Panc1 (cell line): ENCODE results near the gene KAZN. TPM values are rescaled to one million over a fixed set of nuclear protein-coding genes. Genes with fewer than 3 reads are reported as not detected.

ENCODE experiments used
- ATAC-seq: fragments of 200-7000 bp; cut with Tn5 transposase; 2 replicates; pipeline ENCODE4 v1.9.1; 2020; ENCODE audit warnings: mild to moderate bottlenecking, moderate library complexity
- BruUV-seq: library from RNA; stranded (reverse); fragments of 400-500 nt; replicated peaks from 2 replicates; lab custom pipeline; 2021; lab: Mats Ljungman, UMichigan
- CTCF ChIA-PET: fragments of 300-600 bp; sonication (Branson Sonifier 250); formaldehyde crosslinking; loops from one replicate; lab custom pipeline; 2022; ENCODE audit warnings: antibody characterized with exemption; lab: Charles Lee
- POLR2A ChIA-PET: fragments of 300-600 bp; sonication (Branson Sonifier 250); formaldehyde crosslinking; loops from one replicate; lab custom pipeline; 2022; ENCODE audit warnings: antibody characterized with exemption; lab: Charles Lee
- DNase-seq: peaks from one replicate; pipeline ENCODE4 v3.0.0-alpha.2; 2010; ENCODE audit warnings: low read depth, low spot score
- H3K27ac ChIP-seq: 2 replicates; pipeline ENCODE4 v1.5.1; 2011; ENCODE audit warnings: mild to moderate bottlenecking, low read length, inconsistent platforms
- H3K27me3 ChIP-seq: fragments of 200-500 bp; sonication (Bioruptor generic); 2 replicates; pipeline ENCODE4 v1.6.0; 2014; ENCODE audit warnings: low read length, inconsistent platforms; ENCODE audit not compliant: control insufficient read depth, insufficient read depth
- H3K36me3 ChIP-seq: fragments of 200-500 bp; sonication (Bioruptor generic); 2 replicates; pipeline ENCODE4 v1.5.1; 2014; ENCODE audit warnings: inconsistent platforms, mild to moderate bottlenecking, low read length, moderate library complexity; ENCODE audit not compliant: control insufficient read depth, insufficient read depth
- H3K4me1 ChIP-seq: 2 replicates; pipeline ENCODE4 v1.5.1; 2011; ENCODE audit warnings: inconsistent platforms, mild to moderate bottlenecking, low read length, moderate library complexity; ENCODE audit not compliant: control insufficient read depth, insufficient read depth
- H3K4me3 ChIP-seq, 2 experiments: 2 replicates each; pipeline ENCODE4 v1.5.1; 2011 to 2012; ENCODE audit warnings: low read depth in 2 of 2, low read length in 2 of 2, mild to moderate bottlenecking in 2 of 2, inconsistent platforms in 1 of 2, moderate library complexity in 1 of 2
- H3K9me3 ChIP-seq: fragments of 200-500 bp; sonication (Bioruptor generic); 2 replicates; pipeline ENCODE4 v1.5.1; 2014; ENCODE audit warnings: low read depth, mild to moderate bottlenecking, inconsistent platforms, low read length, moderate library complexity; ENCODE audit not compliant: control insufficient read depth, insufficient read depth
- POLR2AphosphoS5 ChIP-seq: IDR thresholded peaks from 2 replicates; pipeline ENCODE4 v1.6.1; 2012; ENCODE audit warnings: mild to moderate bottlenecking, low read depth, low read length, moderate library complexity
- SIN3A ChIP-seq: IDR thresholded peaks from 2 replicates; pipeline ENCODE4 v1.6.1; 2012; ENCODE audit warnings: low read depth, mild to moderate bottlenecking, low read length, moderate library complexity, borderline replicate concordance; ENCODE audit not compliant: insufficient read depth
- TCF7L2 ChIP-seq: IDR thresholded peaks from 2 replicates; pipeline ENCODE4 v1.6.1; 2011; ENCODE audit warnings: mild to moderate bottlenecking, low read depth, low read length, inconsistent platforms
- in situ Hi-C: cut with HindIII; loops from 2 replicates; pipeline ENCODE4 v1.10.0; 2016; ENCODE audit warnings: low sequenced_read_pairs, low pct_unique_long_range_greater_than_20kb
- intact Hi-C: fragments of 100-400 bp; cut with micrococcal nuclease; formaldehyde crosslinking; loops from one replicate; pipeline ENCODE4 v1.10.0; 2022; ENCODE audit not compliant: unreplicated experiment
- total RNA-seq: library from RNA; stranded (reverse); gene quantifications from one replicate; pipeline ENCODE4 v1.2.1, GENCODE V29; 2021; ENCODE audit not compliant: unreplicated experiment
- TF ChIP-seq, protein P1 (sequence below): fragments of 450-650 bp; IDR thresholded peaks from 2 replicates; pipeline ENCODE4 v1.5.1; 2017; ENCODE audit warnings: mild to moderate bottlenecking
- TF ChIP-seq, protein P2 (sequence below), 2 experiments: IDR thresholded peaks; 2 replicates each; pipeline ENCODE4 v1.6.1; 2011 to 2012; ENCODE audit warnings: low read depth in 2 of 2, control low read depth in 1 of 2, low read length in 1 of 2, mild to moderate bottlenecking in 1 of 2, moderate library complexity in 1 of 2; ENCODE audit not compliant: insufficient read depth in 1 of 2

KAZN gene
- total RNA-seq, 1 experiment from 2014 or later, result 6.6 TPM

DNA sequence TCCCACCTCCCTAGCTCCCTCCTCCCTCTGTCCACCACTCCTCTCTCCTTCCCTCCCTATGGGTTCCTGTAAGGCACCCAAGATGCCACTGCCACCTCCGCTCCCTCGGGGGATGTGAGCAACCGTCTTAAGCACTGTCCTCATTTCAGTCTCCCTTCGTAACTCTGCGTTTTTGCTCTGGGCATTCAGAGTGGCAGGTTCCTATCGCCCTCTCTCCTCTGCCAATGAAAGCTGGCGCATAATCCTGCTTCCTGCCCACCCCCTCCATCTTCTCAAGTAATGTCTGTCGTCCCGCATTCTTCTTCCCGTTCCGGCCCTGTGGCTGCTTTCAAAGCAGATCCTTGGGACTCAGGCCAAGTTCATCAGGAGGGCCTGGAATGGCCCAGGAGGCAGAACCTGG lies 301.2 kb downstream of the KAZN start:
- ChIA-PET CTCF (no interaction called here), POLR2A (no interaction called here)
- in situ Hi-C loops (no loop called here), intact Hi-C loops (no loop called here)
- BruUV-seq, result no TSS peak
- DNase-seq (no peak), ATAC-seq (no peak)
- Histone ChIP-seq H3K4me3 (no peak overlapping the region), H3K27ac (no peak overlapping the region), H3K27me3 (no peaks in the 10 kb centered on the region), H3K4me1 (no peaks in the 10 kb centered on the region), H3K36me3 (no peaks in the 10 kb centered on the region), H3K9me3 (no peaks in the 10 kb centered on the region)
- TF ChIP-seq SIN3A, result no peak
- TF ChIP-seq POLR2AphosphoS5, result no peak
- TF ChIP-seq, protein P1, sequence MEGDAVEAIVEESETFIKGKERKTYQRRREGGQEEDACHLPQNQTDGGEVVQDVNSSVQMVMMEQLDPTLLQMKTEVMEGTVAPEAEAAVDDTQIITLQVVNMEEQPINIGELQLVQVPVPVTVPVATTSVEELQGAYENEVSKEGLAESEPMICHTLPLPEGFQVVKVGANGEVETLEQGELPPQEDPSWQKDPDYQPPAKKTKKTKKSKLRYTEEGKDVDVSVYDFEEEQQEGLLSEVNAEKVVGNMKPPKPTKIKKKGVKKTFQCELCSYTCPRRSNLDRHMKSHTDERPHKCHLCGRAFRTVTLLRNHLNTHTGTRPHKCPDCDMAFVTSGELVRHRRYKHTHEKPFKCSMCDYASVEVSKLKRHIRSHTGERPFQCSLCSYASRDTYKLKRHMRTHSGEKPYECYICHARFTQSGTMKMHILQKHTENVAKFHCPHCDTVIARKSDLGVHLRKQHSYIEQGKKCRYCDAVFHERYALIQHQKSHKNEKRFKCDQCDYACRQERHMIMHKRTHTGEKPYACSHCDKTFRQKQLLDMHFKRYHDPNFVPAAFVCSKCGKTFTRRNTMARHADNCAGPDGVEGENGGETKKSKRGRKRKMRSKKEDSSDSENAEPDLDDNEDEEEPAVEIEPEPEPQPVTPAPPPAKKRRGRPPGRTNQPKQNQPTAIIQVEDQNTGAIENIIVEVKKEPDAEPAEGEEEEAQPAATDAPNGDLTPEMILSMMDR, result no peak

DNA sequence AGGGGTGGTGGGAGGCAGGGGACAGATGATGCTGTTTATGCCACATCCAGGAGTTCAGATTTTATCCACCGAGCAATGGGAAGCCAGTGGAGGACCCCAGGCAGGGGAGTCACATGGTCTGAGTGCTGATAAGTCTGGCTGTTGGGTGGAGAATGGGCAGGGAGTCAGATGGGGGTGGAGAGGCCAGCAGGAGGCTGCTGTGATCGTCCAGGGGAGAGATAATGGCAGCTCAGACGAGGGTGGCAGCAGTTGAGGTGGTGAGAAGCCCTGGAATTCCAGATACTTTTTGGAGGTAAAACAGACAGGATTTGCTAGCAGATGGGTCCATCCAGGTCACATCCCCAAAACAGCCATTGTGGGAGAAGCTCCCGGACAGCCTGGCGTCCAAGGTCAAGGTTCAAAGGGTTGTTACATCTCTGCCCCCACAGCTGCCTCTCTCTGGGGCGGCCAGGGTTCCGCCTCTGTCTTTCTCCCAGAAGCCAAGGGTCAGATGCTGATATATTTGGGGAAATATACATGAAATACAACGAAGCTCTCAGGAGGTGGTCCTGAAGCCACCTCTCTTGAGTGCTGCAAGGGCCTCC lies 303.0 kb downstream of the KAZN start:
- in situ Hi-C loops, result no loop called here
- DNase-seq, result no peak
- 0 out of 2 replicates have a peak, but pooled peaks have one; percentile 49 for ATAC-seq
- TF ChIP-seq TCF7L2 (no peak), POLR2AphosphoS5 (no peak), SIN3A (no peak)
- TF ChIP-seq, protein P1, result no peak
- TF ChIP-seq, protein P2, sequence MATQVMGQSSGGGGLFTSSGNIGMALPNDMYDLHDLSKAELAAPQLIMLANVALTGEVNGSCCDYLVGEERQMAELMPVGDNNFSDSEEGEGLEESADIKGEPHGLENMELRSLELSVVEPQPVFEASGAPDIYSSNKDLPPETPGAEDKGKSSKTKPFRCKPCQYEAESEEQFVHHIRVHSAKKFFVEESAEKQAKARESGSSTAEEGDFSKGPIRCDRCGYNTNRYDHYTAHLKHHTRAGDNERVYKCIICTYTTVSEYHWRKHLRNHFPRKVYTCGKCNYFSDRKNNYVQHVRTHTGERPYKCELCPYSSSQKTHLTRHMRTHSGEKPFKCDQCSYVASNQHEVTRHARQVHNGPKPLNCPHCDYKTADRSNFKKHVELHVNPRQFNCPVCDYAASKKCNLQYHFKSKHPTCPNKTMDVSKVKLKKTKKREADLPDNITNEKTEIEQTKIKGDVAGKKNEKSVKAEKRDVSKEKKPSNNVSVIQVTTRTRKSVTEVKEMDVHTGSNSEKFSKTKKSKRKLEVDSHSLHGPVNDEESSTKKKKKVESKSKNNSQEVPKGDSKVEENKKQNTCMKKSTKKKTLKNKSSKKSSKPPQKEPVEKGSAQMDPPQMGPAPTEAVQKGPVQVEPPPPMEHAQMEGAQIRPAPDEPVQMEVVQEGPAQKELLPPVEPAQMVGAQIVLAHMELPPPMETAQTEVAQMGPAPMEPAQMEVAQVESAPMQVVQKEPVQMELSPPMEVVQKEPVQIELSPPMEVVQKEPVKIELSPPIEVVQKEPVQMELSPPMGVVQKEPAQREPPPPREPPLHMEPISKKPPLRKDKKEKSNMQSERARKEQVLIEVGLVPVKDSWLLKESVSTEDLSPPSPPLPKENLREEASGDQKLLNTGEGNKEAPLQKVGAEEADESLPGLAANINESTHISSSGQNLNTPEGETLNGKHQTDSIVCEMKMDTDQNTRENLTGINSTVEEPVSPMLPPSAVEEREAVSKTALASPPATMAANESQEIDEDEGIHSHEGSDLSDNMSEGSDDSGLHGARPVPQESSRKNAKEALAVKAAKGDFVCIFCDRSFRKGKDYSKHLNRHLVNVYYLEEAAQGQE (IDR thresholded peaks at IDR 0.05; ENCODE audit: insufficient read depth in 1 of 2, low read depth in 2 of 2, low read length in 1 of 2), result no peak
- Histone ChIP-seq H3K36me3 (no peaks in the 10 kb centered on the region), H3K27ac (no peak overlapping the region), H3K4me3 (no peak overlapping the region), H3K4me1 (no peaks in the 10 kb centered on the region), H3K9me3 (no peaks in the 10 kb centered on the region), H3K27me3 (no peaks in the 10 kb centered on the region)
- intact Hi-C loops, result no loop called here
- ChIA-PET CTCF (no interaction called here), POLR2A (no interaction called here)
- BruUV-seq, result no TSS peak
